SKM-1 treated with dmso at 0.1 percent for 144 hours (cell line): ENCODE results near the gene SLC39A11.
"Not testable (repeated sequence)": the region's sequence is repeated elsewhere in the genome, so short reads cannot be mapped to it uniquely, and the experiment has no call there.

Source experiments
- DNase-seq: peaks from one replicate; lab custom pipeline; 2025; ENCODE audit not compliant: unreplicated experiment; lab: John Stamatoyannopoulos, UW

The SLC39A11 gene

DNA sequence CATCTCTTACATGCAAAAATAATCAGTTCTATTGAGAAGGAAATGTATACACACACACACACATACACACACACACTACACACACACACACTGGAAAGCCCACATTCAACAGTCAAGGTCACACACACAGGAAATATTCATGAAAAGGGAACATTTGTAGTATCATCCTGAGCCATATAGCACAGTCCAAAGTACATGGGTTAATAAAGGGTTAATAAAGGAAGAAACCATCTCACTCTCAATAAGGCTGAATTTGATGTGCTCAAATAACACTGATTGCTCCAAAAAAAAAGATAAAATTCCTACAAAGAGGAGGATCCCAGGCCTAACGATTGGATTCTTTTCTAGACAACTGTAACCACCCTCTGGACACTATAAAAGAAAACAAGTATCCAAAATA is 164.7 kb downstream of the SLC39A11 start:
- no peak for DNase-seq

GRCh38 chr17:72927146-72927545 is 165.3 kb downstream of the SLC39A11 start:
- no peak for DNase-seq

- DNase-seq, result no peak
Measured at GRCh38 chr17:72926171-72926570, 166.3 kb downstream of the SLC39A11 start.

GRCh38 chr17:72924196-72924595 is 168.3 kb downstream of the SLC39A11 start:
- DNase-seq, result no peak

- no peak for DNase-seq
Measured at GRCh38 chr17:72922219-72922618, 170.3 kb downstream of the SLC39A11 start.

GRCh38 chr17:72921347-72922054 is 171.0 kb downstream of the SLC39A11 start:
- no peak for DNase-seq

DNA sequence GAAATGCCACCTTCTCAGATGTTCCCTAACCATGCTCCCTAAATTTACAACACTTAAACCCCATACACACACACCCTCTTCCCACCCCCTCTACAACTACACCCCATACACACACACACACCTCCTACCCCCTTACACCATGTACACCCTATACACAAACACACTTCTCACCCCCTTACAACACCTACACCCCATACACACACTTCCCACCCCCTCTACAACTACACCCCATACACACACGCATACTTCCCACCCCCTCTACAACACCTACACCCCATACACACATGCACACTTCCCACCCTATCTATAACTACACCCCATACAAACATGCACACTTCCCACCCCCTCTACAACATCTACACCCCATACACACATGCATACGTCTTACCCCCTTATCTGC is 172.0 kb downstream of the SLC39A11 start:
- DNase-seq, result no peak

DNA sequence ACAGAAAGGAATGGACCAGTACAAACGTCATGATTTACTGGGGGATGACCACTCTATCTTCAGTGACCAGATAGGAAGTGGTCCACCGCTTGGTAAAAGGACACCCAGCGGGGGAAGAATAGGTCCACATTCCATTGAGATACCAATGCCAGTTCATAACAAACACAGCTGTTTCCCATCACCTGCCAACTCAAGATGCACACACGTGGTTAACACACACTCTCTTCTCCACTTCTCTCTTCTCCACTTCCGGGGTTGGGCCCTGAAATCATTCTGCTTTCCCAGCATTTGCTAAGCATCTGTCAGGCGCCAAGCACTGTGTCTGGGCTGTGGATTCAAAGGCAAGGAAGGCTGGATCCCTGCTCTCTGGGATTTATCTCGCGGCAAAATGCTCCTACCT is 175.5 kb downstream of the SLC39A11 start:
- DNase-seq, result no peak

DNA sequence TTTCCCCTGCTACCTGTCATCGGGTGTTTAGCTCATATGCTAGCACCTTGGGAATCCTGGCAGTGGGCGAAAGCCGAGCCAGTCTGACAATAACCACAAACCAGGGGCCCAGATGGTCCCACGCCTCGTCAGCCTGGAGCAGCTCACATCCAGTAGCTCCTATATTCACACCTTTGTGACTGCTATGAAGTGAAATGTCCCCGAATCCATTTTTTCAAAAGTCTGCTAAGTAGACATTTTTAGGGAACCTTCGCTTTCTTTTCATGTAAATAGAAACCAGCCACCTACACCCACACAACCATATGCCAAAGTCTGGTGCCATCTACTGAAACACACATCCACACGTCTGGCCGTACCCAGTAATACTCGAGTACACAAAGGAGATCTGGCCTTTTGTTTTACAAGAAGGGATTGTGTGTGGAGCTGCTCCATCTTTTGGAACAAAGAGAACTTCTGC is 176.8 kb downstream of the SLC39A11 start:
- DNase-seq, result no peak

- no peak for DNase-seq
Measured at GRCh38 chr17:72913142-72913682, 179.3 kb downstream of the SLC39A11 start.

GRCh38 chr17:72906306-72906705 is 186.2 kb downstream of the SLC39A11 start:
- DNase-seq, result no peak

- no peak for DNase-seq
Measured at GRCh38 chr17:72903522-72903921, 189.0 kb downstream of the SLC39A11 start.

DNA sequence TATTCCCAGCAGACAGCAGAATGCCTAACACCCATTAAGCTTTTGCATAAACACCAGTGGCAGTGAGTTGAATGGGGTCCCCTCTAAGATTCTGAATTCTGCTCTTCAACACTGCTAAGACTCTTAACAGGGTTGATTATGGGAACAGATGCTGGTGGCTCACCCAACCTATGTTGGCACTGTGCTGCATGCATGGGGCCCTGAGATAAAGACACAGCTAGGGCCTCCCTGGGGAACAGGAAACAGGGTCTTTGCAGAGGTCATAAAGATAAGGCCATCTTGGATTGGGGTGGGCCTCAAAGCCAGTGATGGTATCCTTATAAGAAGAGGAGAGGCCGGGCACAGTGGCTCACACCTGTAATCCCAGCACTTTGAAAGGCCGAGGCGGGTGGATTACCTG is 190.8 kb downstream of the SLC39A11 start:
- DNase-seq, result no peak

DNA sequence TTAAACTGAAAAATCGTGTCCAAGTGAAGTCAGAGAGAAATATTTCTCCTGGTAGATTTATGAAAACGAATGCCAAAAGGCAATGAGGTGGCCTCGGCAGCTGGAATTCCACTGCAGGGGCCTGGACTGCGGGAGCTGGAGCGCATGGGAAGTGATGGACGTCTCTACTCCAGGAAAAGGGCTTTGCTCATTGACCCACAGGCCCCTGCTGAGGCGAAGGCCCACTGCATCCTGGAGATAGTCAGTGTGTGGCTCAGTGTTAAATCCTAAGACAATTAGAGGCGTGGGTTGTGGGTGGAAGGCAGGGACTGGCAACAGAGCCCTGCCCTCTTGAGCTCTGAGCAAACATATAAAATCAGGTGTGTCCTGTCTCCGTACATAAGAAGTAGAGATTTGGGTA is 191.4 kb downstream of the SLC39A11 start:
- DNase-seq, result no peak

DNA sequence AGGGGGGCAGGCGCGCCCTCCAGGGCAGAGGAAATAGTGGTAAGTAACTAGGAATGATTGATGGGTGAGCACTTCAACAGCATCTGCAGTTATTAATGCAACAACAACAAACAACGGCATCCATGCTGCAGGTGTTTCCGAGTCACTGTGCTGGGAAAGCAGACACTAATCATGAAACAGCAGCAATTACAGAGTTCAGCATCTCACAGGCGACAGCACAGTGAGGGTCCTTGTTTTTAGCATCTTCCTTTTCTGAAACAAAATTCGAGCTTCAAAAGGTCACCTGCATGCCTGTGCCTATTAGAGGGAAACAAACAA is 191.9 kb downstream of the SLC39A11 start:
- DNase-seq, result no peak

GRCh38 chr17:72898725-72899124 is 193.8 kb downstream of the SLC39A11 start:
- DNase-seq, result no peak

GRCh38 chr17:72896288-72896687 is 196.2 kb downstream of the SLC39A11 start:
- DNase-seq, result not testable (repeated sequence)

- DNase-seq, result no peak
Measured at GRCh38 chr17:72891627-72892026, 200.9 kb downstream of the SLC39A11 start.

DNA sequence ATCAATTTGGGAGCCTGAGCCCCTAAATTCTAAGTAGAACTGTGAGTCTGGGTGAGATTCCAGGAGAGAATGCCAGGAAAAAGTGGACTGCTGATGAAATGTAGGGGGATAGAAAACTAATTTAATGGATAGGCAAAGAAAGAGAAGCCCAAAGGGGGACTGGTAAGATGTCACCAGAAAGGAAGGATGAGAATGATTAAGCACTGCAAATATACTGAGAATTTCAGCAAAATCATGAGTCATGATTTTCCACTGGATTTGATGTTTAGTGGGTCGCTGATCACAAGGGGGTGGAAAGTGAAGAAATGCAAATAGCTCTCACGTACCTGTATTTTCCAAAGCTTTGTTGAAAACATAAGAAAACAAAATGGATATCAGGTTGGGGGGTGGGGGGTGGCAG is 201.8 kb downstream of the SLC39A11 start:
- no peak for DNase-seq

- DNase-seq, result no peak
Measured at GRCh38 chr17:72887917-72888316, 204.6 kb downstream of the SLC39A11 start.

DNA sequence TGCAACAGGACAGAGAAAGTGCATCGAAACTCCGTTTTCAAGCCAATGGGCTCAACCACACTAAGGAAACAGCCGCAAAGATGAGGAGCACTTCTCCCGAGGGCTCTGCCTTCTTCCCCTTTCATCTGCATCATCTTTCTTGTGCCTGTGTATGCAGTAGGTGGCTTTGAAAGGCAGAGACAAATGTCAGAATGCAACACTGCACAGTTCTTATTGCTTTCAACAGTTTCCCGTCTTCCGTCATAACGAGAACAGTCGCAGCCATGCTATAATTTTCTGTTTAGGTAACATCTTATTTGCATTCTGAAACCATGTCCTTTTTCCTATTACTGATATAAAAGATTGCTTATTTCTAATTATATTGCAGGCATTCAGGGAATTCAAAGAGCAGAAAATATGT is 205.2 kb downstream of the SLC39A11 start:
- no peak for DNase-seq

- DNase-seq, result no peak
Measured at GRCh38 chr17:72886622-72887021, 205.9 kb downstream of the SLC39A11 start.

- DNase-seq, result no peak
Measured at GRCh38 chr17:72884066-72884465, 208.4 kb downstream of the SLC39A11 start.
